HCEC 1CT (cell line): ENCODE results near the gene SCGN.

Experiments used
- DNase-seq: peaks from one replicate; pipeline ENCODE4 v3.0.0-alpha.2; 2017

The SCGN gene, protein sequence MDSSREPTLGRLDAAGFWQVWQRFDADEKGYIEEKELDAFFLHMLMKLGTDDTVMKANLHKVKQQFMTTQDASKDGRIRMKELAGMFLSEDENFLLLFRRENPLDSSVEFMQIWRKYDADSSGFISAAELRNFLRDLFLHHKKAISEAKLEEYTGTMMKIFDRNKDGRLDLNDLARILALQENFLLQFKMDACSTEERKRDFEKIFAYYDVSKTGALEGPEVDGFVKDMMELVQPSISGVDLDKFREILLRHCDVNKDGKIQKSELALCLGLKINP

DNA sequence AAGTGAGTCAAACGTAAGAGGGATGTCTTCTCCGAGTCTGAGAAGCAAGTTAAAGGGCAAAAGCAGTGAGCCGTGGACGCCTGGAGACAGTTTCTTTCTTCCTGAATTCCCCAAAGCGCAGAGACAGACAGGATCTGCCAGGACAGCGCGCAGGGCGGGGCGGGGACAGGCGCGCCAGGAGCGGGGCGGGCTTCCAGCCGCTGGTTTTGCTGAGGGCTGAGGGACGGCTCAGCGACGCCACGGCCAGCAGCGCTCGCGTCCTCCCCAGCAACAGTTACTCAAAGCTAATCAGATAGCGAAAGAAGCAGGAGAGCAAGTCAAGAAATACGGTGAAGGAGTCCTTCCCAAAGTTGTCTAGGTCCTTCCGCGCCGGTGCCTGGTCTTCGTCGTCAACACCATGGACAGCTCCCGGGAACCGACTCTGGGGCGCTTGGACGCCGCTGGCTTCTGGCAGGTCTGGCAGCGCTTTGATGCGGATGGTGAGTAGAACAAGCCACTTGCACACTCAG is at the start of gene SCGN:
Gene SCGN (plus strand): TSS at position 209 of the 509 bp plus-strand sequence. CDS start 189 bp downstream, at position 398.
- peak; percentile 18 for DNase-seq

DNA sequence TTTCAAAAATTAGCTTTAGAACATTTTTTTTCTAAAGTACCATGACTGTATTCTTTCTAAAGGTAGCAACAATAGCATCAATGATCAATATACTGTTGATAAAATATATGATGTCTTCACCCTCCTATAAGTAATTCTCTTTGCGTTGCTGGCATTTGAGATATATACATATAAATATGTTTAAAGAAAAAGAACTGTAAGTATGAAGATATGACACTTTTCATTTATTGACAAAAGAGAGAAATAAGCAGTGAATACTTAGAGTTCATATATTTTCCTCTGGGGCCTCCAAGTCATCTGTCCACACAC is 49.4 kb upstream of the SCGN start:
- DNase-seq, result no peak

DNA sequence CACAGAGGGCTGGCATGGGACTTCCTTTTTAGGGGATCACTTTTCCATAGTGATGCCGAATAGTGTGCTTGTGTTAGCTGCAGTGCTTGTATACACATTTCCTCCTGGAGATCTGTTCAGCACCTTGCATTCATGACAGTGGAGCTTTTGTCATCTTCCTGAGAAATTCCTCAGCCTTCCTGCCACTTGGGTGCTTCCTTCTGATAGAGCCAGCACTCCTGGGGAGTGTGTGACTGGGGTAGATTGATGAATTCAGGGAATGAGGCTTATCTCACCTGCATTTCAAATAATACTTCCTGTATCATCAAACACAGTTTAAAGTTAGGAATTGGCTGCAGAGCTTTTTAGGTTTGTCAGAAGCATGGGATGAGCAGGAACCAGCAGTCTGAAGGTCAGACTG is 48.8 kb upstream of the SCGN start:
- DNase-seq, result no peak

DNA sequence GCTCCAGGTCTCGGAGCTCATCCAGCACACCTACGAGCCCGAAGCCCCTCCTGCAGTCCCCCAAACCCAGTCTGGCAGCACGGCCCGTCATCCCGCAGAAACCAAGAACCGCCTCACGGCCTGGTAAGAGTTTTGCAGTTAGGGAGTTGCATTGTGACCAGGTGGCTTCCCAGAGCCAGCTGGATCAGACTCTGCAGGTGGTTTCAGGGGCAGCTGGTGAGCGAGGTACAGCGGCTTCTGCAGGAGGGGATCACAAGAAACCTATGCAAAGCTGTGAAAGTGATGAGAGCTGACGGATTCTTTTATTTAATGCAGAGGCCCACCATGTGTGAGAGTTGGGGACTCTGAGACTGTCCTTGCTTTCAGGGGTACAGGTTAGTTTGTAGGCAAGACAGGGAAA is 45.9 kb upstream of the SCGN start:
- DNase-seq, result no peak

DNA sequence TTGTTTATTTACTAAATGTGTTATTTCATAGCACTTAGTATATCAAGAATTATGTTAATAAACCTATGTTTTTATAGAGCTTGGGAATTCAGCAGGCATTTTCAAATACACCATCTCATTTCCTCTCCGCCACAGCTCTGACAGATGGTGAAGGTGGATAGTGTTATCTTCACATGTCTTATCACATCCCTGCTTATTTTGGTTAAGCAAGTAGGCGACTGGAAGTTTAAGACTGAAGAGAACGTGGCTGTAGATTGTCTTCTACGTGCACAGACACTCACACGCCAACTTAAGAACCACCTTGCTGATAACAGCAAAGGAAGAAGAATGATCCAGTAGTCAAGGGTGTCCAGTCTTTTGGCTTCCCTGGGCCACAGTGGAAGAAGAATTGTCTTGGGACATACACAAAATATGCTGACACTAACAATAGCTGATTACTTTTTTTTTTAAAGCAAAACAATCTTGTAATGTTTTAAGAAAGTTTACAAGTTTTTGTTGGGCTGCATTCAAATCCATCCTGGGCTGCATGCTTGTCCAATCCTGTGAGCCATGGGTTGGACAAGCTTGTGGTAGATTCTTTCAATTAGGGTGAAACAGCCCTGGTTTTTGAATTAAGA is 43.3 kb upstream of the SCGN start:
- no peak for DNase-seq

DNA sequence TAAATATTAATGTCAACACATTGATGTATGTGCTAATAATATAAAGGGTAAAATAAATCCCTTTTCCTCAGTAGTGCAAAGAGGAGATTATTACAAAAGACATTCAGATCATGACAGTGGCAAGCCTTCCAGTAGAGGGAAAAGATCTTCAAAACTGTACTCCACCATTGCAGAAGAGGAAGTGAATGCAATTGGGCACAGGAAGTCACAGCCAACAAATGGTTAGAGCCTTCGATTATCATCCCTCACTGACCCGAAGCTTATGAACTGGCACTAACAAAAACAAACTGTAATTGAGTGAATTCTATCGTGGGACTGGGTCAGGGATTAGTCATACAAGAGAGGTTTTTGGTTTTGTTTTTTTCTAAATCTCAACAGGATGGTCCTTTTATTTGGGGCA is 39.3 kb upstream of the SCGN start:
- DNase-seq, result no peak

DNA sequence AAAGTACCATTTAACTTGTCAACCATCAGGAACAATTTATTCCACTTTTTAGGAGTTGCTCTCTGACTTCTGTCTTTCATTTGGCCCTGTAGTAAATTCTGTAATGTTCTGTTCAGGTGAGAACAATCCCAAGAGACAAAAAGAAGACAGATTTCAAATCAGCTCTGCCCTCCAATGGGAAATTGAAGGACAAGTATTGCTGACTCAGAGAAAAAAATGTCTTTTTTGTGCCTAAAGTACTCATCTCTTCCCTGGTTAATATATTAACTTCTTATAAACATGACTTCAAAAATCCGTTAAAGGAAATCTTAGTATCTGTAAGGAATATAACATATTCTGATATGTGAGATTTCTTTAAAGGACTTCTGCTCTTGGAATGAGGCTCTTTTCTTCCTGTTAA is 38.6 kb upstream of the SCGN start:
- DNase-seq, result no peak

DNA sequence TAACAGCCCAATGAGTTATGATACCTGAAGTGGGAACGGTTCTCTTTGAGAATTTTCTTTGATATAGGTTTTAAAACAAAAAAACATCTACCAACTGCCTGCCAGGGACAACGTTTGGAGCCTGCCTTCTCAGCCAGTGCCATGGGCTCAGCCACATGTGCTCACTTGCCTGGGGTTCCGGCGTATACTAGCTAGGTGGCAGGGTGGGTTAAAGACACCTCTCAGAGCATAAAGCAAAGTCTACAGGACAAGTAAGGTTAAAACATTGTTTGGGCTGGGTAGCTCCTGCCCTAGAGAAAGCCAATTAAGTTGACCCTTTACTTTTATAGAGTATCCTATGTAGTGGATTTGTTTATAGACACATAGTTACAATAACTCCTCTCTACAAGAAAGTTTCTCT is 38.0 kb upstream of the SCGN start:
- DNase-seq, result no peak

DNA sequence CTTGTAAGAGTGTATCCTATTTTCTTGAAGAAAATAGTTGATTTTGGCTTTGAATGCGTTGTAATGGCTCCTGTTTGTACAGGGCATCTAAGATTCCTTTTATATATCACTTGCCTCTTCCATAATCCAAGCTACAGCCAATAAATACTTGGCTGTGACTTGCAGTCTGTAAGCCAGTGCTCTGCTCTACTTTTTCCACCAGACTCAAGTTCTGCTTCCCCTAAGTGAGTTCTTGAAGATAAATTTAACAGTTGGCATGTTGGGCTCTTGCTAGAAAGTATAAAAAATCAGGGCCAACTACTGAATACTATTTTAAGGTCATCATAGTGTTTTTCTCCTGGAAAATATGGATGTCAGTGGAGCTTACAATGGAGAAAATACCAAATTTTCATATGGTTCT is 36.5 kb upstream of the SCGN start:
- no peak for DNase-seq

DNA sequence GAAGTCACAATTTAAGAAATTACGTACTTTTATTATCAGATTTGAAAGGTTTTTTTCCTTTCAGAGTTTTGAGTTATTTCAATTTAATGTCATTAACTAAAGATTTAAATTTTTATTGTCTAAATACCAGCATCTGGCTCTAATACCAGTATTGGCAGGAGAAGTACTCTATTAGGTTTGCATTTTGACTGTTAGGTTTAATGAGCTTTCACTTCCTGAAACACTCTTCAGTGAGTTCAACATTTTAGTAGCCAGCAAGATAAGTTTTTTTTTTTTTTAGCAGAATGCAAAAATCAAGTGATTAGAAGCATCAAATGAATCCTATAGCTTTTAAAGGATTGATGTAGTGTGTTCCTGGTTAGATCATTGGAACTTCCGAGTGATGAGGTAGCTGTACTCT is 34.0 kb upstream of the SCGN start:
- no peak for DNase-seq

DNA sequence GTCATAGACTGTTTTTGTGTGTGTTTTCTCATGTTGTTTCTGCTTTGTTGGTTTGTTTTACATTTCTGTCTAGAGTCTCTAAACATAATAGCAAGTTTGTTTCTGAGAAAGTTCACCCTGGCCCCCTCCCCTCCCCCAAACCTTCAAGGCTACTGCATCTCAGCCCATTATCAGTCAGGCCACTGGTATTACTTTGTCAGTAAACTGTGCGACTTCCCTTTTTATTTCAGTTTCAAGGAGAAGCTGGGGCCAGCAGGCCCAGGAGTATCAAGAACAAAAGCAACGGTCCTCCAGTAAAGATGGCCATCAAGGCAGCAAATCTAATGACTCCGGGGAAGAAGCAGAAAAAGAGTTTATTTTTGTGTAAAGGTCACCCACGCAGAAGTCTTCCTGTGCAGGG is 32.8 kb upstream of the SCGN start:
- no peak for DNase-seq

DNA sequence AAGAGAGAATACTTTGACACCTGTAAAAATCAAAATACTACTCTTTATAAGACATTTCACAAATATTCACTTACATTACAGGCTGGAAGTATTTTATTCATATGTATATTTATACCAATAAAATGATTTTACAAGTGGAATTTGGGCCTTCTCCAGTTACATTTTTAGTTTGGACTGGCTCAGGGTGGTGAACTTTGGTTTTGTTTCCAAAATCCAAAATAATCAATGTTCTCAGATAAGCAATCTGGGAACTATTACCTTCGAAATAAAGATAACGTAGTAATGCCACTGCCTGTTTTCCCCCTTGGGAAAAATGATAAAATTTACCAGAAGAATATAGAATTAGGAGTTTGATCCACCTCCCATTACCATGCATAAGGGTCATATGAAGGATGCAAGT is 31.6 kb upstream of the SCGN start:
- no peak for DNase-seq

DNA sequence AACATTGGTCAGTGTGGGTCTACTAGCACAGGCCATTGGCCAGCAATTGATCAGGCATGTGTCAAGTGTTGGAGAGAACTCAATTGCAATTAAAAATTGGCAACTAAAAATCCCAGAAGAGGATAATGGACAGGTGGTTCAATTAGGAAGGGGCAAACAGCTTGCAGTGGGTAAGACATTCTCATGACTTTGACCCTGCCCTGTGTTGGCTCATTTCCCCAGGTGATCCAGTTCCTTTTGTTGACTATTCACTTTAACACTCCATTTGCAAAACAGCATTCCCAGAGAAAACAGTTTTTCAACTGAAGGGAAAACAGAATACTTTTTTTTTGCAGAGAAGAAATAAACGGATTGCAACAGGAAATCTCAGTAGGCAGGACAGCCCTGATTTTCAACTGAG is 28.9 kb upstream of the SCGN start:
- DNase-seq, result no peak

DNA sequence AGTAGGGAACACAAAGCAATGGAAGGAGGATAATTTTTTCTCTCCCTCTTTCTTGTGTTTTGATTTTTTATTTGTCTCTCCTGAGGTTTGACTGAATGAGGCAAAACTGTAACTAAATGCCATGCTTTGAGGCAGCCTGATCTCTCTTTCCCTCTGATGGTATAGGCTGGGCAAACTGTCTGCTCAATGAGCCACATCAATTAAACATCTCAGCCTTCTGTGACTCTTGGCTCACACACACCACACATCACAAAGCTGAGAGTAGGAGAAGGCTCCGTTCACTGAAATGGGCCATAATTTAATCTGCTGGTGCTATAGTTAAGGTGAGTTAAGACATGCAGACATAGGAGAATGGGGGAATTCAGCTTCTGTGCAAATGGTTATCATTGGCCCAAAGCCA is 28.1 kb upstream of the SCGN start:
- DNase-seq, result no peak

DNA sequence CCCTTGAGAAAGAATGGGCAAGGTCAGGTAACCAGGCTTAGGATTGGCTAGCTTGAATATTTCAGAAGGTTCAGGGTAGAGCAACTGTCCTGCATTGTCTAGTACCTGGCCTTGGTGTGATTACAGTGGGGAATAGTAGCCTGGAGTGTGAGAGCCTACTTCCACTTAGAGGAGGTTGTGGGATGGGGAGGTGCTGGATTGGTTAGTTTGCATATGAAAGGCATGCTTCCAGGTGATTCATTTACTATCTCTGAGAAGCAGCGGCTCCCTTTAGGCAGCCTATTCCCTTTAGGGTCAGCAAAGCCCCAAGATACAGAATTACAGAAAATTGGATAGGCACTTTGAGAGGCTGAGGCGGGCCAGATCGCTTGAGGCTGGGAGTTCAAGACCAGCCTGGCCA is 25.0 kb upstream of the SCGN start:
- no peak for DNase-seq

DNA sequence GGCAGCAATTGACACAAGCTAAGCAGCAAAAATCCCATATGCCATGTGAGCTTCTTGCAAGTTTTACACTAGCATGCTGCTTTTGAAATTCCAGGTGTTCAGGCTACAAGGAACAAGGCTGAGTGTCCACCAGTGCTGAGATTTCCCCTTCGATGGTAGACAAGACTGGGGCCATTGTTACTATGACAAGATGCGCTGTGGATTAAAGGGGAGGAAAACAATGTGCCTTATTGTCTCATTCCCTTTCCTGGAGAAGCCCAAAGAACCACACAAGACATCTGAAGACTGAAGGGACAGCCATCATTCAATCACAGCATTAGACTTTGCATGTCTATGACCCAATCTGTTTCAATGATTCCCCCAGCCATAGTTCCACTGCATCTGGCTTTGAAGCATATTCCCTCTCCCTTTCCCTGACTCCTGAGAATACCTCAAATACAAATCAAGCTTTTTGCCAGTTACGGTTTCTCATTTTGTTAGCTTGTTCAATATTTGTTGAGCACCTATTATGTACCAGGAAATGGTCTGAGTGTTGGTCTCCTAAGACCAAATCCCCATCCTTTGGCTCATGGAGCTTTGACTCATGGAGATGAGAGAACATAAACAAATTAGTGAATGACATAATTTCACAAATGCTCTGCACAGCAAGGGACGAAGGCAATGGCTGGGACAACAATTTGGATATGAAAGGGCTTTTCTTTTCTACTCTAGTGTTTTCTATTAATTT is 23.4 kb upstream of the SCGN start:
- no peak for DNase-seq

DNA sequence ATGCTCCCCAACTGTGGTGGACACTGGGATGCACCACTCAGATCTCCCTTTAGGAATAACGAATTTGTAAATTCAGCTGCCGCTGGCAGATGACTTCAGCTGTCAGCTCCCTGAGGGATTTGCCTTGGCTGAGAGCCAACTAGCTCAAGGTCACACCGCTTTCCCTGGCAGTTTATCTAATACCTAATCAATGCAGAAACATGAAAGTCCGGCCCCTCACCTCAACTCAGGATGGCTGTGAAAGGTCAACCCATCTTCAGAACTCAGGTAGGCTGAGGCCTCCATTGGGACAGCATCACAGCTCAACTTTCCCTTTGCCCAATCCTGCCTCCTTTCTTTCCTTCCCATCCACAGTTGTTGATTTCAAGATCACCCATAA is 22.8 kb upstream of the SCGN start:
- DNase-seq, result no peak

DNA sequence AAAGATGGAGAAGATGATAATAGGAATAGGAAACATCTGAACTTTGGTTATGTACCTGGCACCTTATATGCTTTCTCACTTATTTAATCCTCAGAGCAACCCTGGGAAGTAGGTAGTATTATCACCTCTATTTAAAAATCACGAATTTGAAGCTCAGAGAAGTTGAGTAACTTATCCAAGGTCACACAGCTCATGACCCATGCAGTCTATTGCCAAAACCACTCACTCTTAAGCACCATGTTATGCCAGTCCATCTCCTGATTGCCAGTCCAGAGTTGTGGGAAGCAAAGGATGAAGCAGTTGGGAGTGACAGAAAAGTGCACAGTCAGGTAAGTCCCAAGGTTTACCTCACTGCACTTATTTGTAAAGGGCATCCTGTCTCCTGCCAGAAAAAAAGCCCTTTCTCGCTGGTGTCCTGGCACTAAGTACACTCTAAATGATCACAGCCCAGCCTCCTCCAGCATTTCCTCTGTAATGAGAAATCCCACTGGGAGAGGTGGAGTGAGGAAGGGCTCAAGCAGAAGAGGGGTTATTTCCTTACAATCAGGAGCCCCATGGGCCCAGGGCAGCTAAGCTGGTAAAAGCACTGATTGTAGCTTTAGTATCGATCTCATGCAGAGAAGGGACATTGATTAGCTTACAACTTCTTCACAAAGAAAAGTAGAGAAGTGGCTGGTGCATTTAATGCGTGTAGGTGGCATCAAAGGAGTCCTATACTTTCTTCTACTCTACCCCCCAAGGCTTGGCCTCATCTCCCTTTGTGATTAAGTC is 21.3 kb upstream of the SCGN start:
- no peak for DNase-seq

DNA sequence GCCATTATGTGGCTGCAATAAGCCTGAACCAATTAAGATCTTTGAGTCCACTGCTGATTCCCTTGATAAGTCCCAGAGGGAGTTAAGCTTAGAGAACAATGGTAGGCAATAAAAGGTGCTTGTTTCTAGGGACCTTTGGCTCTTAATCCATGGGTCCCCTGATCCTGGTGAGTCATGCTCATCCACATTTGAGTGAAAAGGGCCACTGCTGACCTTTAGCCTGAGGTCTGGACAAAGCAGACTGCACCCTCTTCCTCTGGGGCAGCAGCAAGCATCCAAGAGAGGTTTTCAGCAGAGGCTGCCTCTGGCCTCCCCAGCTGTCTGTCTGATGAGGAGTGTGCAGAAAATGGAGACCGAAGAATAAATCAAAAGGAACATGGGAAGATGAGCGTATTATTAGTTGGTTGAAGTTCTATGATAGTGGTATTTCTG is 16.1 kb upstream of the SCGN start:
- no peak for DNase-seq

DNA sequence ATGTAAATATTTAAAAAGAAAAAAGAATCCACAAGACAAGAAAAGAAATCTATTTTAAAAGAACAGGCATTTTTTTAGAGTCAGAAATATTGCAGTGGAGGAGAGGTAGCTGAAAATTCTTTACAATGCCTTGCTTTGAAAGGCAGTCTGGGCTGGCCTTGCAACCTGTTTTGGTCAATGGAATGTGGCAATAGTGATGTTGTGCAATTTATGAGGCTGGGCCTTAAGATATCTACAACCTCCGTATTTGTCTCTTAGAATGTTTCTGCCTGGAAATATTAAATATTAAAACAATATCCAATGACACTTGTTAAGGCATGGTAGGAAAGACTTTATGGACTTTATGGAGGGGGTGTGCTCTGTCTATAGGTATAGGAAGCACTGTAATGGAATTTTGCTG is 14.8 kb upstream of the SCGN start:
- DNase-seq, result no peak

DNA sequence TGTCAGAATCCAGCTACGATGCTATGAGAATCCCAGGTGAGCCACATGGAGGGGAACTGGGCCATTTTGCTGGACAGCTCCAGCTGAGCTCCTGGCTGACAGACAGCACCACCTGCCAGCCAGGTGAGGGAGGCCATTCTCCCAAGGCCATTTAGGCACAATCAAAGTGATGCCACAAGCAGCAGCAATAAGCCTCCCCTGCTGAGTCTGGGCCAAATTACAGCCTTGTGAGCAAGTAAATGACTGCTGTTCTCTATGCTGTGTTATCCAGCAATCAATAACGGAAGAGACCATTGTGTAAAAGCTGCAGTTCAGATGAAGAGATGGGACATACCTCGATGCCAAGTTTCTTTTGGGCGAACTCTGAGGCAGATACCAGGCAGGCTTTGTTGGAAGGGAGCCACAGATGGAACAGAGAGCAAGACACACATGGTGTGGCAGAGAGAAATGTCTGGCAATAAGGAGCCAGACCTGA is 14.0 kb upstream of the SCGN start:
- DNase-seq, result no peak

DNA sequence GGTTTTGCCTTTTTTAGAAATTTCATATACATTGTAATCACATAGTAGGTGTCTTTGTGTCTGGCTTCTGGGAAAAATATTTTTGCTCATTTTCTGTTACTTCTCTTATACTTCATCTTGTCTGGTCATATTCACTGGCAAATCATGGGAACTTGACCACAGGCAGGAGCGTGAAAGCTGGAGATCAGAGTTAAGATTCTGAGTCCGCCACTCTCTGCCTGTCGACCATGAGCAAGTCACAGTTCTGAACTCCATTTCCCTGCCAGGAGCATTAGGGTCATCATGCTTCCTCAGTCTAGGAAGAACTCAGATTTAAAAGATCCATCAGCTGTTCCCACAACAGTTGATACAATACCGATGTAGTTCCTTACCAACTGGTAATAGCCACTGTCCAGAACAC is 12.4 kb upstream of the SCGN start:
- DNase-seq, result no peak

DNA sequence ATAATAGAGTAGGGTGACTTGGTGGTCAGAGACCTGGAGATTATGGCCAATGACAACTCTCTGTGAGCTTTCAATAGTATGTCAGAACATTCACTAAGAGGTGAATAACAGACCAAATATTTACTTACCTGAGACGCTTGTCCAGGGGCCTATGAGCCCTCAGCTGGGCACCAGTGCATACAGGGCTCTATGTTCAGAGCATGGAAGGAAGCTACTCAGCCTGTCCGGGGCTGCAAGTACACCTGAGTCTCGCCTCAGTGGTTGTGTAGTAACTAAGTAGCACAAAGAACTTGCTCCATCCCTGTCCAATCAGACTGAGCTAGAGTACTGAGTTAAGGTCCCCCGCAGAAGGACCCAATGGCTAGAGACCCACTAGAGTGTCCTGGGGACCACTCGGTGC is 11.6 kb upstream of the SCGN start:
- no peak for DNase-seq

DNA sequence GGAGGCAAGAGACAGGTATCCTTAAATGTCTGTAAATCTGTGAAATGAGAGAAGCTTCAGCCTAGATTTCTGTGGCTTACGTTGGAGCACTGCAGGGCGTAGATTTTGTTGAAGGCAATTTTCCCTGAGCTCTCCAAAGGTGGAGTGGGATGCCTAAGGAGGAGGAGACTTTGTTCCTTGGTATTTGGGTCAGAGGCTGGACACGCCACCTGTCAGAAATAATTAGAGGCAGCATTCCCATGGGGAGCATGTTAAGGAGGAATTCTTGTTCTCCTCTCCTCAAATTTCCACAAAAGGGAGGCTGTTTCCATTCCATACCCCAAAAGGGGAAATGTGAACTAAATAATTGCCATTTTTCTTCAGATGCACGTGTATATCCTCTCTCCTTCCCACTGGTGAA is 11.1 kb upstream of the SCGN start:
- DNase-seq, result no peak
